ENCODE data around the gene SEL1L3. TPM values are rescaled to one million over a fixed set of nuclear protein-coding genes. Genes with fewer than 3 reads are reported as not detected.
"Not testable (repeated sequence)": the region's sequence is repeated elsewhere in the genome, so short reads cannot be mapped to it uniquely, and the experiment has no call there.

The SEL1L3 gene
- 31.2 and 54.4 TPM in 2 replicates for total RNA-seq

DNA sequence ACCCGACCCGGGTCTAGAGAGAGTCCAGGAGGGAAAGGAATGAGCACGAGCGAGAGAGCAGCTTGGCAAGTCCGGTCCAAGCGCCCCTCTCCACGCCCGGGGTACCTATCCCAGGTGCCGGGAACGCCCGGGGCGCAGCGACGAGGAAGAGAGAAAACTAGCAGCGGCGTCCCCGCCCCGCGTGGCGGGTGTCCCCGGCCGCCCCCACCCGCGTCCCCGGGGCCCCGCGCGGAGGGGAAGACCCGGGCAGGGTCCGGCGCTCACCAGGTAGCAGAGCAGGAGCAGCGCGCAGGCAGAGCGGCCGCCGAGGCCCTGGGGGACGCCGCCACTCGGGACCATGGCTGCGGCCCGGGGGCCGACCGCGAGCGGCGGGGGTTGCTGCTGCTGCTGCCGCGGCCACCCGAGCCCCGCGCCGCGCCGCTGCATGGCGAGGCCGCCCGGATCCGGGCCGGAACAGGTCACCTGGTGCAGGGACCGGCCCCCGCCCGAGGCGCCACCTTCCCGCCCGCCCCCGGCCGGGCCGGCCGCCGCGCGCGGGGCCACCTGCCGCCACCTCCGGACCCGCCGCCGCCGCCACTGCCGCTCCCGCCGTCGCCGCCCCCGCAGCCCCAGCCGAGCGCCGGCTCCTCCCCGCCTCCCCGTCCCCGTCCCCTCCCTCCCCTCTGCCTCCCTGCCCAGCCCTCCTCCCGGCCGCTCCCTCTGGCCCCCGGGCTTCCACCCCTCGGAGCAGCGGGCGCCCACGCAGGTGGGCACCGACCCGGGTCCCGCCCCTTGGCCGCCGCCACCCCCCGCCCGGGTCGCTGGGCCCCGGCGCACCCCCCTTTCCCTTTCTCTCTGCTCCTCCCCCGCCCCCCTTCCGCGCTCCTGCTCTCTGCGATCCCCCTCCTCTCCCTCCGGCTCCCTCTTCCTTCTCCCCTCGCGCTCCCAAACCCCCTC, at the start of gene SEL1L3:
TSS of gene SEL1L3 (minus strand) at position 578 of the 936 bp plus-strand sequence. CDS start at position 426, 152 bp downstream.
- TF ChIP-seq, protein P1, sequence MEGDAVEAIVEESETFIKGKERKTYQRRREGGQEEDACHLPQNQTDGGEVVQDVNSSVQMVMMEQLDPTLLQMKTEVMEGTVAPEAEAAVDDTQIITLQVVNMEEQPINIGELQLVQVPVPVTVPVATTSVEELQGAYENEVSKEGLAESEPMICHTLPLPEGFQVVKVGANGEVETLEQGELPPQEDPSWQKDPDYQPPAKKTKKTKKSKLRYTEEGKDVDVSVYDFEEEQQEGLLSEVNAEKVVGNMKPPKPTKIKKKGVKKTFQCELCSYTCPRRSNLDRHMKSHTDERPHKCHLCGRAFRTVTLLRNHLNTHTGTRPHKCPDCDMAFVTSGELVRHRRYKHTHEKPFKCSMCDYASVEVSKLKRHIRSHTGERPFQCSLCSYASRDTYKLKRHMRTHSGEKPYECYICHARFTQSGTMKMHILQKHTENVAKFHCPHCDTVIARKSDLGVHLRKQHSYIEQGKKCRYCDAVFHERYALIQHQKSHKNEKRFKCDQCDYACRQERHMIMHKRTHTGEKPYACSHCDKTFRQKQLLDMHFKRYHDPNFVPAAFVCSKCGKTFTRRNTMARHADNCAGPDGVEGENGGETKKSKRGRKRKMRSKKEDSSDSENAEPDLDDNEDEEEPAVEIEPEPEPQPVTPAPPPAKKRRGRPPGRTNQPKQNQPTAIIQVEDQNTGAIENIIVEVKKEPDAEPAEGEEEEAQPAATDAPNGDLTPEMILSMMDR (conservative IDR thresholded peaks at IDR 0.05; ENCODE audit: low read depth, low read length): no peak
- DNase-seq (ENCODE audit: low read depth): no peak
- peak within 1 kb of the TSS; percentile 77 for H3K4me3 ChIP-seq (ENCODE audit: low read depth, low read length)

DNA sequence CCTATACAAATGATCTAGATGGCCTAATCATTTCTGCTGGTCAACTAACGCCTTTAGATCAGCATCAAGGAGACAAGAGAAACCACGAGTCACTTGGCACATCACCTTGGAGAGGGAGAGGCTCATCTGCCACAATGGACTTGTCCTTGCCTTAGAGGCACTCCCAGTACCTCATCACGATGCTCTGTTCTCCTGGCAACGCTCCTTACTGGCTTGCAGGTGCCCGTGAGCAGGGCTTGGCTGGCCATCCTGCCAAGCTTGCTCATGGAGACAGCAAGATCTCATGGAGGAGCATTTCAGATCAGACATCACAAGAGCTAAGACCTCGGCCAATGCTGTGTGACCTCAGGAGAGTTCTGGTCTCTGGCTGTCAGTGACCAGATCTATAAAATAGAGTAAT, 48.6 kb upstream of the SEL1L3 start:
- TF ChIP-seq, protein P1 (conservative IDR thresholded peaks at IDR 0.05; ENCODE audit: low read depth, low read length): no peak
- no peak for DNase-seq (ENCODE audit: low read depth)
- H3K4me3 ChIP-seq (ENCODE audit: low read depth, low read length): no peak overlapping the region

DNA sequence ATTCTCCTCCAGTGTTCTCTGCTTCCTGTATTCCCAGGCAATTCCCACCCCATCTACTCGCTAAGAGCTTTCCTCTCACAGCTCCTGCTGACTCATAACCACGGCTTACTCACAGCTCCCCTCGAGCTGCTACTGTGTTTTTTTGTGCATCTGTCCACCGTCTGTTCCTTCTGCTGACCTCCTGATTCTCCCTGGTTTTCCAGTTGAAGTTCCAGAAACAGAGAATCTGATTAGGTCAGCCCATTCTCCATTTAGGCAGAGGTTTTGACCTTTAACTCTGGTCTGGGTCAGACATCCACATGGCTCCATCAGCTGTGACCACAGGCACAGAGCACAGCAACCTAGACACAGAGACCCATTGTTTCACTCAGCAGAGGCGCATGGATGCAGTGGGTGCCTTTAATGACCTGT, 45.7 kb upstream of the SEL1L3 start:
- no peak overlapping the region for H3K4me3 ChIP-seq (ENCODE audit: low read depth, low read length)
- TF ChIP-seq, protein P1 (conservative IDR thresholded peaks at IDR 0.05; ENCODE audit: low read depth, low read length): no peak
- peak; percentile 79 for DNase-seq (ENCODE audit: low read depth)

DNA sequence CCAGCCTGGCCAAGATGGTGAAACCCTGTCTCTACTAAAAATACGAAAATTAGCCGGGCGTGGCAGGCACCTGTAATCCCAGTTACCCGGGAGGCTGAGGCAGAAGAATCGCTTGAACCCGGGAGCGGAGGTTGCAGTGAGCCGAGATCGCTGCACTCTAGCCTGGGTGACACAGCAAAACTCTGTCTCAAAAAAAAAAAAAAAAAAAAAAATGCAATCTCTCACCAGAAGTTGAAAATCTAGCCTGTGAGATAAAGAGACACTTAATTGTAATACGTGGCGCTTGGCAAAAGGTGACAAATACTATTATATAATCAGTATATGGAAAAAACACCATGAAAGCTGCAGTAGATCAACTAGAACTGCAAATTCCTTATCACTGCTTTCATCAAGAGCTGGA, 43.3 kb upstream of the SEL1L3 start:
- not testable (repeated sequence) for DNase-seq (ENCODE audit: low read depth); H3K4me3 ChIP-seq (ENCODE audit: low read depth, low read length)

DNA sequence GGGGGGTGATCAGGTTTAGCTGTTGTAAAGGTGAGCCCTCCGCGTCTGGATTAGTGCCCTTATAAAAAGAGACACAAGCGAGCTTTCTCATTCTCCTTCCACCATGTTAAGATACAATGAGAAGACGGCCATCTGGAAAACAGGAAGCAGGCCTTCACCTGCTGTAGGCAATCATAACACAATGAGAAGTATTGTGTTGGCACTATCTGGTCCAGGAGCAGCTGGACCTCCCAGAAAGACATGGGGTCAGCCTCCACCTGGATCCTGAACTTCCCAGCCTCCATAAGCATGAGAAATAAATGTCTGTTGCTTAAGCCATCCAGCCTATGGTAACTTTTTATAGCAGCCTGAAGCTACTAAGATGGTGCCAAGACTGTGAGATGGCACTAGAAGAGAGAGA, 42.6 kb upstream of the SEL1L3 start:
- TF ChIP-seq, protein P1 (conservative IDR thresholded peaks at IDR 0.05; ENCODE audit: low read depth, low read length): no peak

DNA sequence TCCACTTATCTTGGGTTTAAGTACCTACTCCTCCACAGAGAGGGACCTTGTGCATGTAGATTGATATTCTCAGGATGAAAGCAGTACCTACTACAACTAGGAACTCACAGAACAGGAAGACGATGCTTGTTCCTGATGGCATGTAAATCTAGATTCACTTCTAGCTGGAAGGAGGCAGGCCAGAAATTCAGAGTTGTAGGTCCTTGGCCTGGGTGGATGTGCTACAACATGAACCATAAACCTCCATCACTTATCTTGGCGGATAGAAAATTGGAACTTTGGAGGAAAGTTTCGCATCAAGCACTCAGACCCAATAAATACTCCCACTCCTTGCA, 41.9 kb upstream of the SEL1L3 start:
- no peak overlapping the region for H3K4me3 ChIP-seq (ENCODE audit: low read depth, low read length)
- TF ChIP-seq, protein P1 (conservative IDR thresholded peaks at IDR 0.05; ENCODE audit: low read depth, low read length): no peak
- no peak for DNase-seq (ENCODE audit: low read depth)

More for the DNA sequence above, 42.6 kb upstream of the SEL1L3 start:
- DNase-seq (ENCODE audit: low read depth): no peak
- H3K4me3 ChIP-seq (ENCODE audit: low read depth, low read length): no peak overlapping the region

DNA sequence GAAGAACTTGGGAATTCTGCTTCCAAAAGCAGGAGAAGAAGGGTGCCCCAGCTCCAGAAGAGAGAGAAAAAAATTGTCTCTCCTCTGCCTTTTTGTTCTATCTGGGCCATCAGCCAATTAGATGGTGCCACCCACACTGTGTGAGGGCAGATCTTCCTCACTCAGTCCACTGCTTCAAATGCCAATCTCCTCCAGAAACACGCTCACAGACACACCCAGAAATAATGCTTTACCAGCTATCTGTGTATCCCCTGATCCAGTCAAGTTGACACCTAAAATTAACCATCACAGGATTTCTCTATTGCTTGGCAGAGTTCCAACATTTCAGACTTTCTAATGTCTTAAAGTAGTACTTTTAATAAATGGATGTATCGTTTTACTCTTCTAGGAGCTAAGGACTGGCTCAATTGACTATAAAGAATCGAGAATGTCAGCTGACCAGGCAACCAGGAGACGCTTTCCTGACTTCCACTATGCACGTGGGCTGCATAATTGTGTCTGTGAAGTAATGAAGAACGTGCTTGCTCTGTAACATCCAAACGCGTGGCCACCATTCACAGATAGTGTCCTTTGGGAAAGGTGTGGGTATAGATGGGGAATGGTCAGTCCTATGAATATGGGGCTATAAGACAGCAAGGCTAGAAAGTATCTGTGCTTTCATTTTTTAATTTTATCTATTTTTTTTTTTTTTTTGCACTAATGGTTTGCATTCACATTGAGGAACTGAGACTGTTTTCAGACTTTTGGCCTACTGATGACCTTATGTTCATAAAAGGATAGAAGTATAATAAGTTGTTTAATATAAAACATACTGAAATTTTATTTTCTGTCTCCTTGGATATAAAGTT, 41.3 kb upstream of the SEL1L3 start:
- TF ChIP-seq, protein P1 (conservative IDR thresholded peaks at IDR 0.05; ENCODE audit: low read depth, low read length): no peak
- H3K4me3 ChIP-seq (ENCODE audit: low read depth, low read length): no peak overlapping the region
- no peak for DNase-seq (ENCODE audit: low read depth)

Data from epithelial cell of proximal tubule (primary cell).